GM12864 (cell line): Measurements from ENCODE around the gene TENT5C.

Experiments
- DNase-seq: peaks from one replicate; pipeline ENCODE4 v3.0.0-alpha.2; 2011; ENCODE audit warnings: low read depth
- H3K4me3 ChIP-seq: 2 replicates; pipeline ENCODE4 v1.5.1; 2011; ENCODE audit warnings: mild to moderate bottlenecking, low read depth, low read length, control low read depth
- CTCF ChIP-seq: IDR thresholded peaks from 2 replicates; pipeline ENCODE4 v1.5.1; 2011; ENCODE audit warnings: low read depth, mild to moderate bottlenecking, moderate library complexity, low read length, control low read depth, inconsistent platforms; ENCODE audit errors: missing control alignments

The TENT5C gene

DNA sequence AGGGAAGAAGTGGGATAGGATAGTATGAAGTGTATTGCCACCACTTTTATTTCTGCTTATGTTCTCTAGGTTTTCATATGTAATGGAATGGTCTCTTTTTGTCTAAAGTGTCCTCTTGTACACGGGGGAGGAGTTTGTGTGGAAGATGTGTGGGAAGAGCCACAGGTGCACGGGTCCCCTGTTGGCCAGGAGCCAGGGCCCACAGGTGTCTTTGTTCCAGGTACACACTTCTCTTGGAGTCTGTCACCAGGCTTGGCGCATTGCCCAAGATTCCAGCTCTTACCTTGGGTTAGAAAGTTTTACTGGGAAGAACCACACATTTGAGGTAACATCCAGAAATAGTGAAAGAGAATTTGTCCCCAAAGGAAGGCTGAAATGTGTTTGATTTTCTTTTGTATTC lies 10.5 kb downstream of the TENT5C start:
- DNase-seq = no peak
- no peak overlapping the region for H3K4me3 ChIP-seq
- TF ChIP-seq CTCF = no peak

GRCh38 chr1:117616967-117617366 lies 11.1 kb downstream of the TENT5C start:
- no peak for DNase-seq
- no peak for TF ChIP-seq CTCF
- H3K4me3 ChIP-seq = no peak overlapping the region

- no peak for TF ChIP-seq CTCF
- no peak for DNase-seq
- H3K4me3 ChIP-seq = no peak overlapping the region
These were observed 12.7 kb downstream of the TENT5C start for GRCh38 chr1:117618450-117619122.

DNA sequence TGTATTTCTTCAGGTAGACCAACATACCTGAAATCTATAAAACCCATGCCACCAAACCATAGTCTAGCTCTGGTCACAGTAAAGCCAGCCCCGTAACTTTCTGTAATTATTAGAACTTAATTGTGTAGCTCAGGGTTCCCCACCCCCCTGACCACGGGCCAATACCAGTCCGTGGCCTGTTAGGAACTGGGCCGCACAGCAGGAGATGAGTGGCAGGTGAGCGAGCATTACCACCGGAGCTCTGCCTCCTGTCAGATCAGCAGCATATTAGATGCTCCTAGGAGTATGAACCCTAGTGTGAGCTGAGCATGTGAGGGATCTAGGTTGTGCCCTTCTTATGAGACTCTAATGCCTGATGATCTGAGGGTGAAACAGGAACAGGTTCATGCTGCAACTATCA lies 14.6 kb downstream of the TENT5C start:
- H3K4me3 ChIP-seq = no peak overlapping the region
- DNase-seq = no peak
- no peak for TF ChIP-seq CTCF

- no peak for DNase-seq
- TF ChIP-seq CTCF = no peak
- no peak overlapping the region for H3K4me3 ChIP-seq
These were observed 15.5 kb downstream of the TENT5C start for GRCh38 chr1:117621316-117621715.

DNA sequence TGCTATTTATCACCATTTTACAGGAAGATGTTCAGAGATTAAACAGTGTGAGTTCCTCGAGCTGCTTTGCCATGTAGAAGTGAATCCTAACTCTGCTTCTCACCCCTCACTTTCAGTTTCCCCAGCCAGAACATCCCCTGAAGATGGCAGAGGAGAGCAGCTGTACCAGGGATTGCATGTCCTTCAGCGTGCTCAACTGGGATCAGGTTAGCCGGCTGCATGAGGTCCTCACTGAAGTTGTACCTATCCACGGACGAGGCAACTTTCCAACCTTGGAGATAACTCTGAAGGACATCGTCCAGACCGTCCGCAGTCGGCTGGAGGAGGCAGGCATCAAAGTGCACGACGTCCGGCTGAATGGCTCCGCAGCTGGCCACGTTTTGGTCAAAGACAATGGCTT lies 16.9 kb downstream of the TENT5C start:
- DNase-seq = no peak
- H3K4me3 ChIP-seq = no peak overlapping the region
- no peak for TF ChIP-seq CTCF

DNA sequence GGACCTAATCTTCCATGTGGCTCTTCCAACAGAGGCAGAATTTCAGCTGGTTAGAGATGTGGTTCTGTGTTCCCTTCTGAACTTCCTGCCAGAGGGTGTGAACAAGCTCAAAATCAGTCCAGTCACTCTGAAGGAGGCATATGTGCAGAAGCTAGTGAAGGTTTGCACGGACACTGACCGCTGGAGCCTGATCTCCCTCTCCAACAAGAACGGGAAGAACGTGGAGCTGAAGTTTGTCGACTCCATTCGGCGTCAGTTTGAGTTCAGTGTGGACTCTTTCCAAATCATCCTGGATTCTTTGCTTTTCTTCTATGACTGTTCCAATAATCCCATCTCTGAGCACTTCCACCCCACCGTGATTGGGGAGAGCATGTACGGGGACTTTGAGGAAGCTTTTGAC lies 17.3 kb downstream of the TENT5C start:
- no peak for DNase-seq
- H3K4me3 ChIP-seq = no peak overlapping the region
- no peak for TF ChIP-seq CTCF
